ENCODE results near the gene GCDH. TPM values are rescaled to one million over a fixed set of nuclear protein-coding genes. Genes with fewer than 3 reads are reported as not detected.

Gene GCDH
- total RNA-seq, 1 experiment from 2014 or later = 15.6 TPM

- in situ Hi-C loops (cut with HindIII; ENCODE audit: low pct_unique_long_range_greater_than_20kb, low sequenced_read_pairs) (no loop called here), intact Hi-C loops (cut with micrococcal nuclease; ENCODE audit: unreplicated experiment) (no loop called here)
- no peaks in the 10 kb centered on the region for H3K9me3 ChIP-seq (ENCODE audit: control insufficient read depth, insufficient read depth, low read depth, low read length)
- CTCF ChIA-PET = interaction anchor here (1.0 kb wide), 1 partner anchor 19 kb away, joined by 3 read pairs; no protein-coding TSS in a partner anchor
- BruUV-seq (replicated peaks) = no TSS peak
- ATAC-seq (no peak), DNase-seq (ENCODE audit: low read depth, low spot score) (no peak)
- TF ChIP-seq, protein P1, sequence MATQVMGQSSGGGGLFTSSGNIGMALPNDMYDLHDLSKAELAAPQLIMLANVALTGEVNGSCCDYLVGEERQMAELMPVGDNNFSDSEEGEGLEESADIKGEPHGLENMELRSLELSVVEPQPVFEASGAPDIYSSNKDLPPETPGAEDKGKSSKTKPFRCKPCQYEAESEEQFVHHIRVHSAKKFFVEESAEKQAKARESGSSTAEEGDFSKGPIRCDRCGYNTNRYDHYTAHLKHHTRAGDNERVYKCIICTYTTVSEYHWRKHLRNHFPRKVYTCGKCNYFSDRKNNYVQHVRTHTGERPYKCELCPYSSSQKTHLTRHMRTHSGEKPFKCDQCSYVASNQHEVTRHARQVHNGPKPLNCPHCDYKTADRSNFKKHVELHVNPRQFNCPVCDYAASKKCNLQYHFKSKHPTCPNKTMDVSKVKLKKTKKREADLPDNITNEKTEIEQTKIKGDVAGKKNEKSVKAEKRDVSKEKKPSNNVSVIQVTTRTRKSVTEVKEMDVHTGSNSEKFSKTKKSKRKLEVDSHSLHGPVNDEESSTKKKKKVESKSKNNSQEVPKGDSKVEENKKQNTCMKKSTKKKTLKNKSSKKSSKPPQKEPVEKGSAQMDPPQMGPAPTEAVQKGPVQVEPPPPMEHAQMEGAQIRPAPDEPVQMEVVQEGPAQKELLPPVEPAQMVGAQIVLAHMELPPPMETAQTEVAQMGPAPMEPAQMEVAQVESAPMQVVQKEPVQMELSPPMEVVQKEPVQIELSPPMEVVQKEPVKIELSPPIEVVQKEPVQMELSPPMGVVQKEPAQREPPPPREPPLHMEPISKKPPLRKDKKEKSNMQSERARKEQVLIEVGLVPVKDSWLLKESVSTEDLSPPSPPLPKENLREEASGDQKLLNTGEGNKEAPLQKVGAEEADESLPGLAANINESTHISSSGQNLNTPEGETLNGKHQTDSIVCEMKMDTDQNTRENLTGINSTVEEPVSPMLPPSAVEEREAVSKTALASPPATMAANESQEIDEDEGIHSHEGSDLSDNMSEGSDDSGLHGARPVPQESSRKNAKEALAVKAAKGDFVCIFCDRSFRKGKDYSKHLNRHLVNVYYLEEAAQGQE (IDR thresholded peaks at IDR 0.05; ENCODE audit: insufficient read depth in 1 of 2, low read depth in 2 of 2, low read length in 1 of 2) = no peak
- no peak for TF ChIP-seq POLR2AphosphoS5 (IDR thresholded peaks at IDR 0.05; ENCODE audit: low read depth, low read length)
- TF ChIP-seq TCF7L2 (IDR thresholded peaks at IDR 0.05; ENCODE audit: low read depth, low read length) = no peak
- TF ChIP-seq SIN3A (IDR thresholded peaks at IDR 0.05; ENCODE audit: borderline replicate concordance, insufficient read depth, low read depth, low read length) = no peak
- TF ChIP-seq, protein P2, sequence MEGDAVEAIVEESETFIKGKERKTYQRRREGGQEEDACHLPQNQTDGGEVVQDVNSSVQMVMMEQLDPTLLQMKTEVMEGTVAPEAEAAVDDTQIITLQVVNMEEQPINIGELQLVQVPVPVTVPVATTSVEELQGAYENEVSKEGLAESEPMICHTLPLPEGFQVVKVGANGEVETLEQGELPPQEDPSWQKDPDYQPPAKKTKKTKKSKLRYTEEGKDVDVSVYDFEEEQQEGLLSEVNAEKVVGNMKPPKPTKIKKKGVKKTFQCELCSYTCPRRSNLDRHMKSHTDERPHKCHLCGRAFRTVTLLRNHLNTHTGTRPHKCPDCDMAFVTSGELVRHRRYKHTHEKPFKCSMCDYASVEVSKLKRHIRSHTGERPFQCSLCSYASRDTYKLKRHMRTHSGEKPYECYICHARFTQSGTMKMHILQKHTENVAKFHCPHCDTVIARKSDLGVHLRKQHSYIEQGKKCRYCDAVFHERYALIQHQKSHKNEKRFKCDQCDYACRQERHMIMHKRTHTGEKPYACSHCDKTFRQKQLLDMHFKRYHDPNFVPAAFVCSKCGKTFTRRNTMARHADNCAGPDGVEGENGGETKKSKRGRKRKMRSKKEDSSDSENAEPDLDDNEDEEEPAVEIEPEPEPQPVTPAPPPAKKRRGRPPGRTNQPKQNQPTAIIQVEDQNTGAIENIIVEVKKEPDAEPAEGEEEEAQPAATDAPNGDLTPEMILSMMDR (IDR thresholded peaks at IDR 0.05) = no peak
- no peaks in the 10 kb centered on the region for H3K27me3 ChIP-seq (ENCODE audit: control insufficient read depth, insufficient read depth, low read length)
- no peak overlapping the region for H3K4me3 ChIP-seq (ENCODE audit: low read depth in 2 of 2, low read length in 2 of 2)
- no peaks in the 10 kb centered on the region for H3K4me1 ChIP-seq (ENCODE audit: control insufficient read depth, insufficient read depth, low read length)
- no peaks in the 10 kb centered on the region for H3K36me3 ChIP-seq (ENCODE audit: control insufficient read depth, insufficient read depth, low read length)
- H3K27ac ChIP-seq (ENCODE audit: low read length) = no peak overlapping the region
- POLR2A ChIA-PET = no interaction called here
These were observed 25.1 kb upstream of the GCDH start for GRCh38 chr19:12865746-12866415.

- no peak overlapping the region for H3K27ac ChIP-seq (ENCODE audit: low read length)
- ATAC-seq (no peak), DNase-seq (ENCODE audit: low read depth, low spot score) (no peak)
- CTCF ChIA-PET = no interaction called here
- POLR2A ChIA-PET = no interaction called here
- H3K27me3 ChIP-seq (ENCODE audit: control insufficient read depth, insufficient read depth, low read length) = no peaks in the 10 kb centered on the region
- H3K4me1 ChIP-seq (ENCODE audit: control insufficient read depth, insufficient read depth, low read length) = no peaks in the 10 kb centered on the region
- BruUV-seq (replicated peaks) = no TSS peak
- no peaks in the 10 kb centered on the region for H3K36me3 ChIP-seq (ENCODE audit: control insufficient read depth, insufficient read depth, low read length)
- no peak overlapping the region for H3K4me3 ChIP-seq (ENCODE audit: low read depth in 2 of 2, low read length in 2 of 2)
- intact Hi-C loops (cut with micrococcal nuclease; ENCODE audit: unreplicated experiment) (no loop called here), in situ Hi-C loops (cut with HindIII; ENCODE audit: low pct_unique_long_range_greater_than_20kb, low sequenced_read_pairs) (no loop called here)
- H3K9me3 ChIP-seq (ENCODE audit: control insufficient read depth, insufficient read depth, low read depth, low read length) = no peaks in the 10 kb centered on the region
- TF ChIP-seq POLR2AphosphoS5 (IDR thresholded peaks at IDR 0.05; ENCODE audit: low read depth, low read length) (no peak), TCF7L2 (IDR thresholded peaks at IDR 0.05; ENCODE audit: low read depth, low read length) (no peak), SIN3A (IDR thresholded peaks at IDR 0.05; ENCODE audit: borderline replicate concordance, insufficient read depth, low read depth, low read length) (no peak)
- TF ChIP-seq, protein P2 (IDR thresholded peaks at IDR 0.05) = no peak
- TF ChIP-seq, protein P1 (IDR thresholded peaks at IDR 0.05; ENCODE audit: insufficient read depth in 1 of 2, low read depth in 2 of 2, low read length in 1 of 2) = no peak
These were observed 24.4 kb upstream of the GCDH start for GRCh38 chr19:12866416-12867119.

Measured in Panc1 (cell line).